DMS 273 (cell line): ENCODE results near the gene ZMIZ1.

Source experiments
- DNase-seq: peaks from one replicate; lab custom pipeline; 2025; ENCODE audit not compliant: unreplicated experiment; lab: John Stamatoyannopoulos, UW

The ZMIZ1 gene

GRCh38 chr10:79166312-79166721 lies 97.6 kb downstream of the ZMIZ1 start:
- peak; percentile 77 for DNase-seq

- peak; percentile 77 for DNase-seq
Observed at GRCh38 chr10:79166741-79167140, 98.0 kb downstream of the ZMIZ1 start.

GRCh38 chr10:79167537-79167936 lies 98.8 kb downstream of the ZMIZ1 start:
- no peak for DNase-seq

- DNase-seq: no peak
Observed at GRCh38 chr10:79168210-79168609, 99.4 kb downstream of the ZMIZ1 start.

- DNase-seq: no peak
Observed at GRCh38 chr10:79170226-79170752, 101.5 kb downstream of the ZMIZ1 start.

DNA sequence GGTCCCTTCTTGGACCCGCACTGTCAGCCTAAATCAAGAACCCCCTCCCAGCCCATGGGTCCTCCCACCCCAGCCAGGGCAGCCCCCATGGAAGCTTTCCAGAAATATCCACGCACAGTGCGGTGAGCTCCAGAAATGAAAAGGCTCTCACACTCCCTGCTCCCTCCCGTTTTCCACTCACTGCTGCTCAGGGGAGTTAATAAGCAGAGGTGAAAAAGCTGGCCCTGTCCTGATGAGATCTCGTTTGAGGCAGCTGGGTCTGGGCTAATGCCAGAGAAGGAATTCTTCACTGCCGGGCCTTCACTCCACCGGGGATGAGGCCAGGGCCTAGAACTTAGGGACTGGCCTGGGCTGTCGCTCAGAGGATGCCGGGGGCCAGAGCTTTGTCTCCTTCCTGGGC lies 102.2 kb downstream of the ZMIZ1 start:
- DNase-seq: no peak

GRCh38 chr10:79171504-79171903 lies 102.7 kb downstream of the ZMIZ1 start:
- DNase-seq: no peak

- DNase-seq: no peak
Observed at GRCh38 chr10:79172881-79173280, 104.1 kb downstream of the ZMIZ1 start.

DNA sequence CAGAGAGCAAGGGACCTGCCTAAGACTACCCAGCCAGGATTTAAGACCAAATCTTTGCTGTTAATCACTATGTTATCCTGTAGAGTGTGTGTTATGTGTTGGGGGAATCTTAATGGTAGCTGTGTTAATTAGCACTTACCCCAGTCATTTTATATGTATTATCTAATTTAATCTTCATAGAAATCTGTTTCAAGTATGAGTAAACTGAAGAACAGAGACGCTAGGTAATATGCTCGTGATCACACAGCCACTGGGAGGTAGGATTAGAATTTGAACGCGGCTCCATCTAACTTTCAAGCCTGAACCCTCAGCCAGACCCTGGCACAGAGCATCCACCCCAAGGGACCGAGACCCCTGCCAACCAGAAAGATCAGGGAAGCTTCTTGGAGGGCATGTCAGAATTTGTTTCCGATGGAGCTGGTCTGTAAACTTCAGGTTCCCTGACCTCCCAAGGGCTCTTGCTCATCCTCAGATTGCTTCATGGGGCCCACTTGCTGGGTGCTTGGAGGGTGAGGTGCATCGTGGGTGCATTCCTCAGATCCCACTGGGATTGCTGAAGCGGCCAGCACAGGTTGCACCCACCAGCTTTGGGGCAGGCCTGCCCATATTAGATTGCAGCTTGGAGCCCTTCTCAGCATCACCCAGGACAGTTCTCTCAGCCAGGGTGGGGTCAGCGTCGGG lies 105.0 kb downstream of the ZMIZ1 start:
- no peak for DNase-seq

DNA sequence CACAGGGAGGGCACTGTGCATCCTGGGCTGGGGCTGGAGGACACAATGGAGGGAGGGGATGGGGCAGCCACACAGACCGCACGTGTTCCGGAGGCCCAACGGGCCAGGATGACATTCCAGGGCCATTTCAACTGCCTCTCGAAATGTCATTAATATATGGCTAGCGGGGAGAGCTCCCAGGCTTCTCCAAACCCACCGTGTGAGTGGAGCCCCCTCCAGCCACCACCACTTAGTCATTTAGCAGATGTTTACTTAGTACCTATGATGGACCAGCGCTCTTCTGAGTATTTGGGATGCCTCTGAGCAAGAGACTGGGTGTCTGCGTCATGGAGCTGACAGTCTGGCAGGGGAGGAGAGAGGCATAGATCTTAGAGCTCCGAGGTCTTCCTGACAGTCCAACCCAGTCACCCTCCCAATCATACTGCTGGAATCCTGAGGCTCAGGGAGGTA lies 107.3 kb downstream of the ZMIZ1 start:
- no peak for DNase-seq

- DNase-seq: no peak
Observed at GRCh38 chr10:79176949-79177602, 108.3 kb downstream of the ZMIZ1 start.

GRCh38 chr10:79178070-79178576 lies 109.4 kb downstream of the ZMIZ1 start:
- DNase-seq: no peak

GRCh38 chr10:79178614-79179163 lies 109.9 kb downstream of the ZMIZ1 start:
- DNase-seq: peak; percentile 88

DNA sequence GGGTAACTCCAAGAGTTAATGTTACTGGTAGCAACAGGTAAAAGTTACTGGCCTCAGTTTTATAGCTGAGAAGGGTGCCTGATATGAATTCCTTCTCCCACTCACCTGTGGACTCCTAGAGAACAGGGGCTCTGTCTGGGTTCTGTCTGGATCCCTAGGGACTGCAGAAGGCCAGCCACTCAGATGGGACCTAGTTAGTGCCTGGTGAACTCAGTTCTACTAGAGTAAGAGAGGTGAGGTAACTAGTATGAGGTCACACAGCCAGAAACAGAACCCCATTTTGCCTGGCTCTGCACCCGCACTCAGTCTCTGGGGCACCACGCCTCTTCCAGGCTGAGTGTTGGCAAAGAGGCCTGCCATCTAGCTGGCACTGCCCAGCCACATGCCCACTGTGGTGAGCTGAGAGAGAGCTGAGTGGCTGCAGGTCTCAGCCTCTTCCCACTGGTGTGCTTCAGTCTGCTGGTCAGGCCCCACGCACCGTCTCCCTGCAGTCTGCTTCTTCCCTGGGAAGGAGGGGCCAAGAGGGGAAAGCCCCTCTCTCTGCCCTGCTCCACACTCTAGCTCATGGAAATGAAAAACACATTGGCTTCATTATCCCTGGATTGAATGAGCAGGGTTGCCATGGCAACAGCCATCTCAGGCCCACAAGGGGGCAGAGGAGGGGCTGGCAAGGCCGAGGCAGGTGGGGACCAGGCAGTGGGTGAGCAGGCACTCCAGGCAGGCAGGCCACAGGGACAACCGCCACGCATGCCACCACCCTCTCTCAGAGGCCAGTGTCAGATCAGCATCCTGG lies 110.6 kb downstream of the ZMIZ1 start:
- DNase-seq: peak; percentile 60

DNA sequence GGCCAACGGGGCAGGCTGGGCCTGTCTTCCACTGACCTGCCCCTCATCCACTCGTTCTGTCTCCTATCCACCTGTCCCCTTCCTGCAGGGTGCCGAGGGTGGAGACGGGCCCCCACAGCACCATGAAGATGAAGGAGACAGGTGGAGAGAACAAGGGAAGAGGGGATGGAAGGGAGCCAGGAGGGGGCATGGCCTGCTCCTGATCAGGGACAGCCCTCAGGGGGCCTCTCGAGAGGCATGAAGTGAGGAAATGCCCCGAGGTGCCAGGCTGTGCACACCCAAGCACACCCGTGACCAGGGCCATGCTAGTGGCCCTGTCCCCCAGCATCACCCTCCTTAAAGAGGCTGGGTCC lies 111.2 kb downstream of the ZMIZ1 start:
- no peak for DNase-seq

GRCh38 chr10:79180414-79181221 lies 111.9 kb downstream of the ZMIZ1 start:
- no peak for DNase-seq

DNA sequence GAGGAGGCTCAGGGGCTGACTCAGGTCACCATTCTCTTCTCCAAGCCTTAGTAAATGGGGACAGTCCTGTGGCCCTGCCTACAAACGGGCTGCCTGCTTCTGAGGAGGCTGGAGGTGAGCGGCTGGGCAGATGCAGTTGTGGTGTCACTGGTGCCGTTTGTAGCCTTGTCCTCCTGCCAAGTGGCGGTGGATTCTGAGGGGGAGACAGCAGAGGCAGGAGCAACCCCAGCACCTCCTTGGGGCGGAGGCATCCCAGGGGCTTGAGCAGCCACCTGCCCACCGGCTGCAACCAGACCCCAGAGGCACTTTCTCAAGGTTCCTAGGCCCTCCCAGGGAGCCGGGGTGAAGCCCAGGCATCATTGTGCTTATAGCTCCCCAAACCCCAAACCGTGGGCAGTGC lies 112.5 kb downstream of the ZMIZ1 start:
- no peak for DNase-seq

GRCh38 chr10:79181698-79182521 lies 113.1 kb downstream of the ZMIZ1 start:
- no peak for DNase-seq

DNA sequence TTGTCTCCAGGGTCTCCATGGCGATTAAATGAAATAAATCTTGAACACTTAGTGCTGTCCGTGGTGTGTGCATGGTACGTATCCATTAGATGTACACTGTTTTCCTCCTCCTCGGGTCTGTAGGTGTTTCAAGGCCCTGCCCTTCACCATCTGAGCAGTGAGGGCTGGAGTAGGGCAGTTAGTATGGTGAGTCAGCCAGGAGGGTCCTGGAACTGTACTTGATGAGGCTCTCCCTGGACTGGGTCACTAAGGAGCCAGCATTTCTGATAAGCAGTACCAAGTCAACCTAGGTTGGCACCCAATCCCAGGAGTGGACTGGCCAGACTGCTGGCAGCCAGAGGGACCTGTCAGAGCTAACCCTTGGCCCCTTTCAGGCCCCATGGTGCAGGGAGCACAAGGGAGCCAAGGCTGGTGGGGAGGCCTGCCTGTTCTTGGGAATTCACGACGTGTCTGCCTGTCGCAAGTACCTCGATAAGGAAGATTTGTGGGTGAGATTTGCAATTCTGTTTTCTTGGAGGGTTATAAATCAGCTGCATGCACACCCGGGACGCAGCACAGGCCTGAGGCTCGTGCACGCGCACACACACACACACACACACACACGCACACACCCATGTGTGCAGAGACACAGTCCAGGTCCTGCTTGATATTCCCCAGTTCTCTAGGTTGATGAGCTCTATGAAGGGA lies 114.2 kb downstream of the ZMIZ1 start:
- DNase-seq: no peak
